Stimulated activated CD4-positive, alpha-beta T cell treated with anti-CD3 and anti-CD28 coated beads, Interleukin-1b, Interleukin-23, amount 100 ng/mL, for 24 hours (primary cell): ENCODE data around the gene CORO7.

Source experiments
- DNase-seq, 4 experiments: peaks; one replicate each; pipeline ENCODE4 v3.0.0-alpha.2; 2020; ENCODE audit warnings: low read depth in 4 of 4, low spot score in 1 of 4

The CORO7 gene

GRCh38 chr16:4385066-4385788 lies 31.2 kb downstream of the CORO7 start:
- DNase-seq = no peak

GRCh38 chr16:4384509-4384942 lies 31.9 kb downstream of the CORO7 start:
- no peak for DNase-seq

GRCh38 chr16:4383591-4384444 lies 32.6 kb downstream of the CORO7 start:
- no peak for DNase-seq

- no peak for DNase-seq
Measured at GRCh38 chr16:4382795-4383357, 33.5 kb downstream of the CORO7 start.

- no peak for DNase-seq
Measured at GRCh38 chr16:4381935-4382794, 34.2 kb downstream of the CORO7 start.

- DNase-seq = no peak
Measured at GRCh38 chr16:4381072-4381934, 35.1 kb downstream of the CORO7 start.

GRCh38 chr16:4380119-4381063 lies 36.0 kb downstream of the CORO7 start:
- no peak for DNase-seq

GRCh38 chr16:4378999-4379690 lies 37.3 kb downstream of the CORO7 start:
- no peak for DNase-seq

GRCh38 chr16:4378161-4378666 lies 38.2 kb downstream of the CORO7 start:
- DNase-seq = no peak

- DNase-seq = no peak
Measured at GRCh38 chr16:4377573-4378154, 38.7 kb downstream of the CORO7 start.

GRCh38 chr16:4376893-4377572 lies 39.4 kb downstream of the CORO7 start:
- no peak for DNase-seq

GRCh38 chr16:4376126-4376892 lies 40.1 kb downstream of the CORO7 start:
- DNase-seq = no peak

- no peak for DNase-seq
Measured at GRCh38 chr16:4375717-4376116, 40.7 kb downstream of the CORO7 start.

- no peak for DNase-seq
Measured at GRCh38 chr16:4373909-4374742, 42.3 kb downstream of the CORO7 start.

GRCh38 chr16:4373356-4373908 lies 43.0 kb downstream of the CORO7 start:
- DNase-seq = no peak
